BJ (cell line): ENCODE measurements around the gene TIMD4. TPM values are rescaled to one million over a fixed set of nuclear protein-coding genes. Genes with fewer than 3 reads are reported as not detected.

ENCODE experiments used
- CTCF ChIA-PET: fragments of 350-600 bp; formaldehyde crosslinking; extraction: SDS; loops from one replicate; lab custom pipeline; 2021; ENCODE audit warnings: antibody characterized with exemption, inconsistent platforms; lab: Yijun Ruan, JAX
- POLR2A ChIA-PET: fragments of 300-600 bp; sonication (Branson Sonifier 250); formaldehyde crosslinking; extraction: SDS; loops from one replicate; lab custom pipeline; 2021; ENCODE audit warnings: antibody characterized with exemption; lab: Charles Lee
- DNase-seq: peaks from one replicate; pipeline ENCODE4 v3.0.0-alpha.2; 2011; ENCODE audit warnings: low read depth
- H3K27me3 ChIP-seq: 2 replicates; pipeline ENCODE4 v1.6.0; 2011; ENCODE audit warnings: low read length; ENCODE audit not compliant: control insufficient read depth, insufficient read depth
- H3K36me3 ChIP-seq: 2 replicates; pipeline ENCODE4 v1.5.1; 2011; ENCODE audit warnings: low read length; ENCODE audit not compliant: control insufficient read depth, insufficient read depth
- H3K4me3 ChIP-seq: 2 replicates; pipeline ENCODE4 v1.5.1; 2011; ENCODE audit warnings: low read depth, mild to moderate bottlenecking, control low read depth, low read length
- polyA plus RNA-seq: library from polyadenylated mRNA; depleted of rRNA; stranded (reverse); fragments of >200 nt; gene quantifications from 2 replicates; pipeline ENCODE4 v1.2.3, GENCODE V29; 2011
- TF ChIP-seq, protein P1 (sequence below): IDR thresholded peaks from 2 replicates; pipeline ENCODE4 v1.5.1; 2011; ENCODE audit warnings: low read depth, mild to moderate bottlenecking, control low read depth, inconsistent platforms, low read length, moderate library complexity; ENCODE audit not compliant: insufficient read depth

The TIMD4 gene
- polyA plus RNA-seq, 1 experiment, result not detected

DNA sequence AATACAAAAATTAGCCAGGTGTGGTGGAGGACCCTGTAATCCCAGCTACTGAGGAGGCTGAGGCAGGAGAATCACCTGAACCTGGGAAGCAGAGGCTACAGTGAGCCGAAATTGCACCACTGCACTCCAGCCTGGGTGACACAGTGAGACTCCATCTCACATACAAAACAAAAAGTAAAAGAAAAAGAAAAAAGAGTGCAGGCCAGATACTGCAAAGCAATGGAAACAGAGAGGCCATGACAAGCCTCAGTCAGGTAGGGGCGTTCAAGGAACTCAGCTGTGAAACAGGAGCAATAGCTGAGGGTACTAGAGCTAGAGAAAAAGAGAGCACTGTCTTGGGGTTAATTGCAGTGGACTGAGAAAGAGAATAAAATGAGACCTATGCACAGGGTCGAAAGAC, 56.2 kb downstream of the TIMD4 start:
- Histone ChIP-seq H3K27me3 (no peaks in the 10 kb centered on the region), H3K4me3 (no peak overlapping the region), H3K36me3 (no peaks in the 10 kb centered on the region)
- DNase-seq, result no peak
- ChIA-PET CTCF (no interaction called here), POLR2A (no interaction called here)
- TF ChIP-seq, protein P1, sequence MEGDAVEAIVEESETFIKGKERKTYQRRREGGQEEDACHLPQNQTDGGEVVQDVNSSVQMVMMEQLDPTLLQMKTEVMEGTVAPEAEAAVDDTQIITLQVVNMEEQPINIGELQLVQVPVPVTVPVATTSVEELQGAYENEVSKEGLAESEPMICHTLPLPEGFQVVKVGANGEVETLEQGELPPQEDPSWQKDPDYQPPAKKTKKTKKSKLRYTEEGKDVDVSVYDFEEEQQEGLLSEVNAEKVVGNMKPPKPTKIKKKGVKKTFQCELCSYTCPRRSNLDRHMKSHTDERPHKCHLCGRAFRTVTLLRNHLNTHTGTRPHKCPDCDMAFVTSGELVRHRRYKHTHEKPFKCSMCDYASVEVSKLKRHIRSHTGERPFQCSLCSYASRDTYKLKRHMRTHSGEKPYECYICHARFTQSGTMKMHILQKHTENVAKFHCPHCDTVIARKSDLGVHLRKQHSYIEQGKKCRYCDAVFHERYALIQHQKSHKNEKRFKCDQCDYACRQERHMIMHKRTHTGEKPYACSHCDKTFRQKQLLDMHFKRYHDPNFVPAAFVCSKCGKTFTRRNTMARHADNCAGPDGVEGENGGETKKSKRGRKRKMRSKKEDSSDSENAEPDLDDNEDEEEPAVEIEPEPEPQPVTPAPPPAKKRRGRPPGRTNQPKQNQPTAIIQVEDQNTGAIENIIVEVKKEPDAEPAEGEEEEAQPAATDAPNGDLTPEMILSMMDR, result no peak

DNA sequence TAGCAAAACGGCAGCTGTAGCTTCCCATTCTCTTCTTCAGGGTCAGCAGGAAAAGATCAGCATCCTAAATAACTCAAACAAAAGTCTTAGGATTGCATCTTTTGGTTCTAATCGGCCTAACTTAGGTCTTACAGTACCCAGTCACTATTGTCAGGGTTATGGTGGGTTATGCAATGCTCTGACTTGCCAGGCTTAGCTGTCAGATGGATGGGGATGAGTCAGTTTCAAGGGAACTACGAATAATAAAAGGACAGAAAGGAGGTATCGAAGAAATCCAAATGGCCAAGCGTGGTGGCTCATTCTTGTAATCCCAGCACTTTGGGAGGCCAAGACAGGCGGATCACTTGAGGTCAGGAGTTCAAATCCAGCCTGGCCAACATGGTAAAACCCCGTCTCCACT, 66.5 kb downstream of the TIMD4 start:
- Histone ChIP-seq H3K36me3 (no peaks in the 10 kb centered on the region), H3K4me3 (no peak overlapping the region), H3K27me3 (no peaks in the 10 kb centered on the region)
- no peak for DNase-seq
- TF ChIP-seq, protein P1, result no peak
- ChIA-PET CTCF (interaction anchor here (0.6 kb wide), 2 partner anchors 953 to 1943 kb away, joined by 3 read pairs; no protein-coding TSS in a partner anchor), POLR2A (no interaction called here)

DNA sequence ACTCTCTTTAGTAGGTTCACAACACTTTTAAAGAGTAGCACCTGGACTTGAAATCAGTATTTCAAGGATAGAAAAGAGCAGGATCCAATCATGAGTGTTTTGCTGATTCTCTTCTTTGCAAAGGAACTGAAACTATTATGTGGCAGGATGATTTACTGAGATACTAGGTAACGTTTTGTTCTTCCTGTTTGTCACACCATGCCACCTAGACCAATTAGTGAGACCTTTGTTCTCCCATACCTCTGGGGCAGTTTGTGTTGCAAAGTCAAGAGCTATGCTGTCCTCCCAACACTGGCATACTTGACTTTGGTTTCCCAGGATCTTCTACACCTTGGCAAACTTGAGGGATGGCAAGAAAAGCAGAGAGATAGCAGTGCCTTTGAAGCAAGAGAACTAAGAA, 69.5 kb downstream of the TIMD4 start:
- Histone ChIP-seq H3K27me3 (no peaks in the 10 kb centered on the region), H3K4me3 (no peak overlapping the region), H3K36me3 (no peaks in the 10 kb centered on the region)
- ChIA-PET CTCF (no interaction called here), POLR2A (no interaction called here)
- TF ChIP-seq, protein P1, result no peak
- DNase-seq, result no peak

DNA sequence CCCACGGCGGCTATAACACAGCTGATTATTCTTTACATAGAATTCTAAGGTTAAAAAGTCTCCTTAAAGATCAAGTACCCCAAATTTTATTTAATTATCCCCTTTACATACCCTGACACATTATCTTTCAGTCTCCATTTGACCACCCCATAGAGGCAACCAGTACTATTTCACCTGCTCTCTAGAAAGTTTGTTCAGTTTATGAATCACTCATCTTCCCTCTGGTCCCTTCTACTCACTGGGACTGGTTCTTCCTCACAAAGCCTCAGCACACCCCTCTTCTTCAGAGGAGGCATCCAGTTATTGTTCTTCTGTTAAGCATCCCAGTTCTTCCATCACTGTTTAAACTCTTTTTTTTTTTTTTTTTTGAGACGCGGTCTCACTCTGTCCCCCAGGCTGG, 70.2 kb downstream of the TIMD4 start:
- no peak overlapping the region for H3K4me3 ChIP-seq
- H3K27me3 ChIP-seq, result no peaks in the 10 kb centered on the region
- TF ChIP-seq, protein P1, result no peak
- POLR2A ChIA-PET, result no interaction called here
- CTCF ChIA-PET, result no interaction called here
- no peaks in the 10 kb centered on the region for H3K36me3 ChIP-seq
- DNase-seq, result no peak

DNA sequence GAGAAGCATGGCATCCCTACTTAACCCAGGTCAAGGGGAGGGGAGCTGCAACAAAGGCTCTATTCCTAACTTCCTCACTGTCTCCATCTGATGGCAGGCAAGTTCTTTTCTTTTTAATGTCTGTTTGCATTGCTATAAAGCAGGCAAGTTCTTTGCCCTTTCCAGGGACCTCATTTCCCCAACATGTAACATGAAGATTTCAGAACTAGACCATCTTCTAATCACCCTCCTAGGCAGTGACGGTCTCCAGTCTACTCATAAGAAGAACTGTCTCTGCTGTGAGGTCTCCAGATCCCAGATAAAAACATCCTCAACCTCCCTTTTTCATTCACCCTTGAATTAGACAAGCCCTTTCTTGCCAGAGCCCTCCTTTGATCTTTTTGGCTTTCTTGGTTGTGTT, 70.8 kb downstream of the TIMD4 start:
- DNase-seq, result no peak
- CTCF ChIA-PET, result no interaction called here
- POLR2A ChIA-PET, result no interaction called here

More for the DNA sequence above, 70.8 kb downstream of the TIMD4 start:
- TF ChIP-seq, protein P1, result no peak
- no peak overlapping the region for H3K4me3 ChIP-seq
- no peaks in the 10 kb centered on the region for H3K36me3 ChIP-seq
- no peaks in the 10 kb centered on the region for H3K27me3 ChIP-seq
